WTC11 (cell line): ENCODE data around the gene RPP38. TPM values are rescaled to one million over a fixed set of nuclear protein-coding genes. Genes with fewer than 3 reads are reported as not detected.

Experiments
- ATAC-seq: fragments of 200-7000 bp; cut with Tn5 transposase; 2 replicates; pipeline ENCODE4 v1.10.0; 2021; ENCODE audit warnings: mild to moderate bottlenecking, moderate library complexity
- CTCF ChIA-PET: fragments of 300-600 bp; sonication (Branson Sonifier 250); formaldehyde crosslinking; loops from one replicate; lab custom pipeline; 2021; ENCODE audit warnings: antibody characterized with exemption; lab: Charles Lee
- POLR2A ChIA-PET: fragments of 350-600 bp; sonication (Branson Sonifier 250); formaldehyde crosslinking; loops from one replicate; lab custom pipeline; 2021; ENCODE audit warnings: antibody characterized with exemption; lab: Charles Lee
- DNase-seq: peaks from one replicate; pipeline ENCODE4 v3.0.0; 2021; ENCODE audit warnings: low spot score
- H3K27ac Mint-ChIP-seq: 2 replicates; pipeline ENCODE4 v1.8.0; 2021; ENCODE audit warnings: mixed read lengths
- H3K27me3 Mint-ChIP-seq: 2 replicates; pipeline ENCODE4 v1.8.0; 2021; ENCODE audit warnings: low read depth, mild to moderate bottlenecking, moderate library complexity, mixed read lengths
- H3K36me3 Mint-ChIP-seq: 2 replicates; pipeline ENCODE4 v1.8.0; 2021; ENCODE audit warnings: mixed read lengths
- H3K4me1 Mint-ChIP-seq: 2 replicates; pipeline ENCODE4 v1.8.0; 2022; ENCODE audit warnings: mixed read lengths
- H3K4me3 Mint-ChIP-seq: 2 replicates; pipeline ENCODE4 v1.8.0; 2021; ENCODE audit warnings: mild to moderate bottlenecking, moderate library complexity, mixed read lengths
- H3K9me3 Mint-ChIP-seq: 2 replicates; pipeline ENCODE4 v1.8.0; 2021; ENCODE audit warnings: mixed read lengths
- AR ChIP-seq: fragments of 250-450 bp; sonication (Bioruptor Pico); IDR thresholded peaks from 2 replicates; pipeline ENCODE4 v1.9.0; 2021; ENCODE audit warnings: mild to moderate bottlenecking
- ATF1 ChIP-seq: sonication (generic); formaldehyde crosslinking; IDR thresholded peaks from 2 replicates; pipeline ENCODE4 v1.8.1; 2023; ENCODE audit warnings: mild to moderate bottlenecking, moderate library complexity, missing genetic modification reagents
- ATF3 ChIP-seq: sonication (generic); formaldehyde crosslinking; conservative IDR thresholded peaks from 2 replicates; pipeline ENCODE4 v1.8.1; 2022; ENCODE audit warnings: mild to moderate bottlenecking, missing genetic modification reagents
- CREM ChIP-seq: sonication (generic); formaldehyde crosslinking; IDR thresholded peaks from 2 replicates; pipeline ENCODE4 v1.8.1; 2022; ENCODE audit warnings: mild to moderate bottlenecking, missing genetic modification reagents, moderate library complexity
- CTCF ChIP-seq: fragments of 200-600 bp; IDR thresholded peaks from 2 replicates; pipeline ENCODE4 v1.8.0; 2022; ENCODE audit warnings: antibody characterized with exemption
- JUN ChIP-seq: sonication (generic); formaldehyde crosslinking; IDR thresholded peaks from 2 replicates; pipeline ENCODE4 v1.8.0; 2023; ENCODE audit warnings: mild to moderate bottlenecking, missing genetic modification reagents
- NFATC4 ChIP-seq: fragments of 250-450 bp; sonication (Bioruptor Pico); IDR thresholded peaks from 2 replicates; pipeline ENCODE4 v1.9.0; 2021; ENCODE audit warnings: mild to moderate bottlenecking
- NFYB ChIP-seq: sonication (generic); formaldehyde crosslinking; conservative IDR thresholded peaks from 2 replicates; pipeline ENCODE4 v1.8.0; 2022; ENCODE audit warnings: low read depth, missing genetic modification reagents
- NR3C1 ChIP-seq: sonication (generic); formaldehyde crosslinking; conservative IDR thresholded peaks from 2 replicates; pipeline ENCODE4 v1.8.1; 2023; ENCODE audit warnings: low read depth, mild to moderate bottlenecking, missing genetic modification reagents
- PRRX2 ChIP-seq: fragments of 250-450 bp; sonication (Bioruptor Pico); IDR thresholded peaks from 2 replicates; pipeline ENCODE4 v1.8.0; 2021; ENCODE audit warnings: mild to moderate bottlenecking
- SOX15 ChIP-seq: fragments of 250-450 bp; sonication (Bioruptor Pico); IDR thresholded peaks from 2 replicates; pipeline ENCODE4 v1.9.0; 2021; ENCODE audit warnings: mild to moderate bottlenecking
- TP53 ChIP-seq: sonication (generic); formaldehyde crosslinking; IDR thresholded peaks from 2 replicates; pipeline ENCODE4 v1.8.1; 2023; ENCODE audit warnings: mild to moderate bottlenecking, missing genetic modification reagents
- USF2 ChIP-seq: sonication (generic); formaldehyde crosslinking; IDR thresholded peaks from 2 replicates; pipeline ENCODE4 v1.8.1; 2023; ENCODE audit warnings: mild to moderate bottlenecking, missing genetic modification reagents, moderate library complexity
- ZNF138 ChIP-seq: sonication (generic); formaldehyde crosslinking; conservative IDR thresholded peaks from 2 replicates; pipeline ENCODE4 v1.8.1; 2022; ENCODE audit warnings: mild to moderate bottlenecking, moderate library complexity, missing genetic modification reagents
- total RNA-seq: library from RNA; stranded (reverse); gene quantifications from 3 replicates; pipeline ENCODE4 v1.2.3, GENCODE V29; 2021
- TF ChIP-seq, protein P1 (sequence below): sonication (generic); formaldehyde crosslinking; IDR thresholded peaks from 2 replicates; pipeline ENCODE4 v1.8.1; 2022; ENCODE audit warnings: missing genetic modification reagents, borderline replicate concordance
- TF ChIP-seq, protein P2 (sequence below): sonication (generic); formaldehyde crosslinking; IDR thresholded peaks from 2 replicates; pipeline ENCODE4 v1.8.1; 2022; ENCODE audit warnings: mild to moderate bottlenecking, moderate library complexity, missing genetic modification reagents
- TF ChIP-seq, protein P3 (sequence below): sonication (generic); formaldehyde crosslinking; conservative IDR thresholded peaks from 2 replicates; pipeline ENCODE4 v1.8.1; 2023; ENCODE audit warnings: mild to moderate bottlenecking, low read depth, missing genetic modification reagents, moderate library complexity

The RPP38 gene
- total RNA-seq, 1 experiment from 2014 or later: 20.9 TPM

DNA sequence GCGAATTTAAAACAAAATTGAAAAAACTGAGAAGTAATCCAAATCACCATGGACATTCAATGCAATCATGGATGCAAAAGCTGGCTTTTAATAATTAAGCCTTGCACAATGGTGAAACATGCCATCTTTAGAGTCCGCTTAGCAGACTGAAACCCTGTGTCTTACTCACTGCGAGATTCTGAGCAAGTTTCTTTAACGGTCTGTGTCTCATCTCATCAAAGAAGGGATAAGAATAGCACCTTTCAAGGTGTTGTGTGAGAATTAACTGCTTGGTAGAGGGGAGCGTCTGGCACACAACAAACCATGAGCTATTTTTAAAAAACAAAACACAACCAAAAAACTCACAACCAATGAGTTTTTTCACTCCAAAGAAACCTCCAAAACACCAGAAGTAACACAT is 30.0 kb upstream of the RPP38 start (continued):
- no peak for TF ChIP-seq NR3C1 (CRISPR knock-in tag)

DNA sequence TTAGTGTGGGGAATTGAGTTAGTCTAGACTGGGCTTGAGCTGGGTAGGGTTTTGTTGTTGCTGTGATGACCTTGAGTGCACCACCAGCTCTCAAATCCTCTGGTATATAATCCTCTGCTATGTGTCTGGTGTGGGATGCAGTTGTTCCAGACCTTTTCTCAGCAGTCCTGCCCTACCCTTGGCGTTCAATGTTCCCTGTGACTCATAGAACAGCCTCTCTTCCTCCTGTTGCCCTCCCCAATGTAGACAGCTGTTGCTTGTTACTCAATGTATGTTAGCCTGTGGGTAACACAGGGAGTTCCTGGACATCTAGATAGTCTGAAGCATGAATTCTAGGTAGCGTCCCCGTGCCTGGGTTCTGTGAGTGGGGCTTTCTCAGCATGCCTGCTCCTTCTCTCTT is 28.4 kb upstream of the RPP38 start:
- Mint-ChIP-seq H3K9me3 (peaks cover 40% of the 10 kb centered on the region), H3K4me3 (no peak overlapping the region), H3K36me3 (peaks cover 23% of the 10 kb centered on the region), H3K27ac (no peak overlapping the region), H3K4me1 (no peaks in the 10 kb centered on the region), H3K27me3 (peaks cover 16% of the 10 kb centered on the region)
- no peak for ATAC-seq
- POLR2A ChIA-PET: no interaction called here
- DNase-seq: no peak
- CTCF ChIA-PET: interaction anchor here (0.8 kb wide), 1 partner anchor 38 kb away, joined by 3 read pairs; no protein-coding TSS in a partner anchor
- TF ChIP-seq ZNF138 (CRISPR knock-in tag) (no peak), NFYB (no peak), AR (CRISPR knock-in tag) (no peak), ATF3 (CRISPR knock-in tag) (no peak)
- TF ChIP-seq, protein P1, sequence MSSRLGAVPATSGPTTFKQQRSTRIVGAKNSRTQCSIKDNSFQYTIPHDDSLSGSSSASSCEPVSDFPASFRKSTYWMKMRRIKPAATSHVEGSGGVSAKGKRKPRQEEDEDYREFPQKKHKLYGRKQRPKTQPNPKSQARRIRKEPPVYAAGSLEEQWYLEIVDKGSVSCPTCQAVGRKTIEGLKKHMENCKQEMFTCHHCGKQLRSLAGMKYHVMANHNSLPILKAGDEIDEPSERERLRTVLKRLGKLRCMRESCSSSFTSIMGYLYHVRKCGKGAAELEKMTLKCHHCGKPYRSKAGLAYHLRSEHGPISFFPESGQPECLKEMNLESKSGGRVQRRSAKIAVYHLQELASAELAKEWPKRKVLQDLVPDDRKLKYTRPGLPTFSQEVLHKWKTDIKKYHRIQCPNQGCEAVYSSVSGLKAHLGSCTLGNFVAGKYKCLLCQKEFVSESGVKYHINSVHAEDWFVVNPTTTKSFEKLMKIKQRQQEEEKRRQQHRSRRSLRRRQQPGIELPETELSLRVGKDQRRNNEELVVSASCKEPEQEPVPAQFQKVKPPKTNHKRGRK: no peak

DNA sequence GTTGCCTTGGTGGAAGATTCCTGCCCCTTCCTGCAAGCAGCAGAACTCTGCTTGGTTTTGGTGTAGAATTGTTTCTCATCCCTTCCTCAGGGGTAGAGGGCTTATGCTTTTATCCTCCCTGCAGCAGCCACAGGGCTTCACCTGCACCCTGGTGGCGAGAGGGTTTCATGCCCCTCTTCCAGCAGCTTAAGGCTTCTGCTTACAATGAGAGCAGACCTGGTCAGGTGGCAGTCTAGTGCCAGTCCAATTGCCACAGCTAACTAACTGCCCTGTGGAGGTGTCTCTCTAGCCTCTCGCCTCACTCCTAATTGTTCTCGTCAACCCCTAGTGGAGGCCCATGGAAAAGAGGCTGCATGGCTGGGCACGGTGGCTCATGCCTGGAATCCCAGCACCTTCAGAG is 27.9 kb upstream of the RPP38 start:
- DNase-seq: no peak
- no peak overlapping the region for H3K4me3 Mint-ChIP-seq
- CTCF ChIA-PET: interaction anchor here (0.7 to 0.8 kb wide), 2 partner anchors 37 to 116 kb away, joined by 3 read pairs; no protein-coding TSS in a partner anchor
- peaks cover 18% of the 10 kb centered on the region for H3K27me3 Mint-ChIP-seq
- TF ChIP-seq CTCF: no peak
- no peak for TF ChIP-seq PRRX2 (CRISPR knock-in tag)
- TF ChIP-seq, all 79 proteins: peak for 0
- Mint-ChIP-seq H3K9me3 (peaks cover 43% of the 10 kb centered on the region), H3K27ac (no peak overlapping the region), H3K36me3 (peaks cover 27% of the 10 kb centered on the region), H3K4me1 (no peaks in the 10 kb centered on the region)
- POLR2A ChIA-PET: no interaction called here
- no peak; the same call in 1 of the 2 replicates for ATAC-seq

DNA sequence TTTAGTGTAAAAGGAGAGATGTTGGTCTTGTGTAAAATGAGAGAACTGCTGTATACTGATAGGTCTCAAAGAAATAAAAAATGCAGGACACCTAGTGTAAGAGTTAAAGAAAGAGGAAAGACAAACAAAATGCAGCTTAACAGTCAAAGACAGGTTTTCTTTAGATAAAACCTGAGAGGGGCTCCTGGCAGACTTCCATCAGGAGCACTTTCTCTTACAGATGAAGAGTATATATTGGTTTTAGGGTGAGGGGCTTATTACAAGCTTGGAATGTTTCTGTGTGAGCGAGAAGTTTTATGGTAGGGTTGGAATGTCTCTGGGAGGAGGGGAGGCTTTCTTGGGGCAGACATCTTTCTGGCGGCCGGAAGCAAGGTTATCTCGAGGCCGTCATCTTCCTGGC is 24.8 kb upstream of the RPP38 start:
- ChIA-PET POLR2A (no interaction called here), CTCF (no interaction called here)
- no peak for ATAC-seq
- peaks cover 12% of the 10 kb centered on the region; the same call in 1 of the 2 replicates for H3K27me3 Mint-ChIP-seq
- no peak overlapping the region for H3K27ac Mint-ChIP-seq
- H3K36me3 Mint-ChIP-seq: peaks cover 24% of the 10 kb centered on the region
- DNase-seq: no peak
- no peak overlapping the region for H3K4me3 Mint-ChIP-seq
- no peaks in the 10 kb centered on the region for H3K4me1 Mint-ChIP-seq
- peaks cover 29% of the 10 kb centered on the region for H3K9me3 Mint-ChIP-seq
- TF ChIP-seq SOX15 (CRISPR knock-in tag) (no peak), CREM (CRISPR knock-in tag) (no peak), PRRX2 (CRISPR knock-in tag) (no peak), JUN (no peak), USF2 (CRISPR knock-in tag) (no peak), NFATC4 (CRISPR knock-in tag) (no peak), ATF1 (CRISPR knock-in tag) (no peak), NR3C1 (CRISPR knock-in tag) (no peak), TP53 (CRISPR knock-in tag) (no peak)
- TF ChIP-seq, protein P2, sequence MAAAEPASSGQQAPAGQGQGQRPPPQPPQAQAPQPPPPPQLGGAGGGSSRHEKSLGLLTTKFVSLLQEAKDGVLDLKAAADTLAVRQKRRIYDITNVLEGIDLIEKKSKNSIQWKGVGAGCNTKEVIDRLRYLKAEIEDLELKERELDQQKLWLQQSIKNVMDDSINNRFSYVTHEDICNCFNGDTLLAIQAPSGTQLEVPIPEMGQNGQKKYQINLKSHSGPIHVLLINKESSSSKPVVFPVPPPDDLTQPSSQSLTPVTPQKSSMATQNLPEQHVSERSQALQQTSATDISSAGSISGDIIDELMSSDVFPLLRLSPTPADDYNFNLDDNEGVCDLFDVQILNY (CRISPR knock-in tag): no peak
- TF ChIP-seq, protein P3, sequence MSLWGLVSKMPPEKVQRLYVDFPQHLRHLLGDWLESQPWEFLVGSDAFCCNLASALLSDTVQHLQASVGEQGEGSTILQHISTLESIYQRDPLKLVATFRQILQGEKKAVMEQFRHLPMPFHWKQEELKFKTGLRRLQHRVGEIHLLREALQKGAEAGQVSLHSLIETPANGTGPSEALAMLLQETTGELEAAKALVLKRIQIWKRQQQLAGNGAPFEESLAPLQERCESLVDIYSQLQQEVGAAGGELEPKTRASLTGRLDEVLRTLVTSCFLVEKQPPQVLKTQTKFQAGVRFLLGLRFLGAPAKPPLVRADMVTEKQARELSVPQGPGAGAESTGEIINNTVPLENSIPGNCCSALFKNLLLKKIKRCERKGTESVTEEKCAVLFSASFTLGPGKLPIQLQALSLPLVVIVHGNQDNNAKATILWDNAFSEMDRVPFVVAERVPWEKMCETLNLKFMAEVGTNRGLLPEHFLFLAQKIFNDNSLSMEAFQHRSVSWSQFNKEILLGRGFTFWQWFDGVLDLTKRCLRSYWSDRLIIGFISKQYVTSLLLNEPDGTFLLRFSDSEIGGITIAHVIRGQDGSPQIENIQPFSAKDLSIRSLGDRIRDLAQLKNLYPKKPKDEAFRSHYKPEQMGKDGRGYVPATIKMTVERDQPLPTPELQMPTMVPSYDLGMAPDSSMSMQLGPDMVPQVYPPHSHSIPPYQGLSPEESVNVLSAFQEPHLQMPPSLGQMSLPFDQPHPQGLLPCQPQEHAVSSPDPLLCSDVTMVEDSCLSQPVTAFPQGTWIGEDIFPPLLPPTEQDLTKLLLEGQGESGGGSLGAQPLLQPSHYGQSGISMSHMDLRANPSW (CRISPR knock-in tag): no peak
- TF ChIP-seq, protein P1: no peak
